NCI-H1105 (cell line): Measurements from ENCODE around the gene PPP6R1.
"Not testable (repeated sequence)": the region's sequence is repeated elsewhere in the genome, so short reads cannot be mapped to it uniquely, and the experiment has no call there.

Experiments used
- DNase-seq: peaks from one replicate; lab custom pipeline; 2025; lab: John Stamatoyannopoulos, UW

PPP6R1 gene

DNA sequence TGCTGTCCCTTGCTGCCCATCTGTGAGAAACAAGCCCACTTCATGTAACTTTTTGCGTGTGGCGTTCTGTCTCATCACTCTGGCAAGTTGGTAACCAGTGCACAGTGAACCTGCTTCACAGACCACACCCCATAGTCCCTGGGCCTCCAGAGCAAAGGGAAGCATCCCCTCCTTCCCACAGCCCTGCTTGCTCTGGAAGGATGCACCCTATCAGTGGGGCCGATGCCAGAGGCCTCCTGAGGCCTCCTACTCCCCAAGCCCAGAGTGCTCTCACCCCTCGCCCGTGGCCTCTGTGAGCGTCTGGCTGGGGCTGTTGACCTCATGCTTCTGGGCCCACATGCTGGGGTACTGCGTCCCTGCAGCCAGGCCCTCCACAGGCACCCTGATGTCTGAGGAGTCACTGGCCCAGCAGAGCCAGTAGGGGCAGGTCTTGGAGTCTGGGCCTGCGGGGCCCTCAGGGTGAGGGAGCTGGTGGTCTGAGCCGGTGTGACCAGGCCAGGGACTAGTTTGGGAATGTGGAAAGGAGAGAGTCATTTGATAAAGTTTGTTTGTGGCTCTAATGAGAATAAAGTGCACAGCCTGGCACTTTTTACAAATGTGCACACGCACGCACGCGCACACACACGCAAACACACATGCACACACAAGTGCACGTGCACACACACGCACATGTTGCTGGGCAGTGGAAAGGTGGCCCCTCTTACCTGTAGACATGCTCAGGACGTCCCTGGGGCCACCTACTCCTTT is 35.4 kb downstream of the PPP6R1 start:
- no peak for DNase-seq

GRCh38 chr19:55220525-55220924 is 38.3 kb downstream of the PPP6R1 start:
- DNase-seq = no peak

- DNase-seq = peak; percentile 94
Observed at GRCh38 chr19:55216461-55217198, 42.2 kb downstream of the PPP6R1 start.

DNA sequence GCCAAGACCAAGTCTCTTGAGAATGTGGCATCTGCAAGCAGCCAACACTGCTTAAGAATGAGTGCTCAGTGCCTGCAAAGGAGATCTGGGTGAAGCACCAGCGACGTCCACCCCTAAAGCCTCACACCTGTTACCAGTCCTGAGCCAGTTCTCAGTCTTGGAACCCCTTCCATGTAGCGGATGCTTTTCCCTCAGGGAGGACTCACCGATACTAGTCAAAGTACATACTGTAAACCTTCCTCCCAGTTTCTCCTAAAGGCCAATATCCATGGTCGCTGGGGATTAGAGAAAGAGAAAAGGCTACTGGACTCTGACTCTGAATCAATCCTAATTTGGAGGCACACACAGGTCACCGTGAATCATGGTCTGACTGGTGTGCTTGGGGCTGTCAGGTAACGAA is 45.3 kb downstream of the PPP6R1 start:
- no peak for DNase-seq

GRCh38 chr19:55212447-55212846 is 46.4 kb downstream of the PPP6R1 start:
- DNase-seq = no peak

- DNase-seq = no peak
Observed at GRCh38 chr19:55209693-55210472, 48.9 kb downstream of the PPP6R1 start.

- DNase-seq = no peak
Observed at GRCh38 chr19:55208880-55209692, 49.7 kb downstream of the PPP6R1 start, which contains the start of gene PTPRH. TSS of gene PTPRH (minus strand) at chr19:55209501. CDS start at chr19:55209433, 68 bp downstream.

DNA sequence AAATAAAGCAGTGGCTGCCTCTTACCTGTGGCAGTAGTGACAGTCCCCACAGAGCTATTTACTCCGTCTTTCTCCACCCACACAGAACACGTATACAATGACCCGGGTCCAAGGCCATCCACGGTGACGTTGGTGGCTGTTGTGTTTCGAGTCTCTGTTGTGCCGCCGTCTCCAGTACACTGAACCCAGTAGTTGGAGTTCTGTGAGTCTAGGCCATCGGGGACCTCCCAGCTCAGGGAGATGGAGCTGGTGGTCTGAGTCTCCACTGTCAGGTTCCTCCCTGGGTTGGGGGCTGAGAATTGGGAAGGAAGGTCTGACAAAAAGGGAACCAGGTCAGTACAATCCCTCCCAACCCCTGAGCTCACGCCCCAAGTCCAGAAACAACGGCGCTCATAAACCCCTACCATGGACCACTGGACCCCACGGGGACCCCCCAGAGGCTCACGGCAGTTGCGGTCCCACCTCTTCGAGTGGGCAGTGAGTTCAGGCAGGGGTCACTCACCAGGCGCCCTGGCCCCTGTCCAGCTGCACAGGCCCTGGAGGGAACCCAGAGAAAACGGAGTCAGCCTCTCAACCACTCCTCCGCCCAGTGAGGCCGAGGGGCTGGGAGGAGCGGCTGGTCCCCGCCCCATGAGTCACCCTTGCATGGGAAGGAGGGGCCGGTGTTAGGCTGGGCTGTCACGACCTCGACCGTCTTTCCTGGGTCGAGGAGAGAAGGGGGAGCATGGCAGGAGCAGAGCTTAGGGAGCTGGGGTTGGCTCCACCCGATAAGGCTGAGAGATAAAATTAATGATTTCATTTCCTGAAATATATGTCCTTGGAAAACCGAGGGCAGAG is 51.9 kb downstream of the PPP6R1 start:
- no peak for DNase-seq

DNA sequence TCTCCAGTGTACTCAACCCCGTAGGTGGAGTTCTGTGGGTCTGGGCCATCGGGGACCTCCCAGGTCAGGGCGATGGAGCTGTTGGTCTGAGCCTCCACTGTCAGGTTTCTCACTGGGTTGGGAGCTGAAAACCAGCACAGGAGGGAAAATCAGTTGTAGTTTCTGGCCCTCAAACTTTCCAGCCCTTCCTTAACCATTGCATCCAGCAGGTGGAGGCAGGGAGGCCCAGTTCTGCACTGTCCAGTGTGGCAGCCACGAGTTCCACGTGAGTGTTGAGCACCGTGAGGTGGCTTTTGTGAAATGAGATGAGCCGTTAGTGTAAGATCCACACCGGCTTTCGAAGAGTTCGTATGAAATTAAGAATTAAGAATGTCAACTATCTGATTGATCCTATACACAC is 56.6 kb downstream of the PPP6R1 start:
- not testable (repeated sequence) for DNase-seq

DNA sequence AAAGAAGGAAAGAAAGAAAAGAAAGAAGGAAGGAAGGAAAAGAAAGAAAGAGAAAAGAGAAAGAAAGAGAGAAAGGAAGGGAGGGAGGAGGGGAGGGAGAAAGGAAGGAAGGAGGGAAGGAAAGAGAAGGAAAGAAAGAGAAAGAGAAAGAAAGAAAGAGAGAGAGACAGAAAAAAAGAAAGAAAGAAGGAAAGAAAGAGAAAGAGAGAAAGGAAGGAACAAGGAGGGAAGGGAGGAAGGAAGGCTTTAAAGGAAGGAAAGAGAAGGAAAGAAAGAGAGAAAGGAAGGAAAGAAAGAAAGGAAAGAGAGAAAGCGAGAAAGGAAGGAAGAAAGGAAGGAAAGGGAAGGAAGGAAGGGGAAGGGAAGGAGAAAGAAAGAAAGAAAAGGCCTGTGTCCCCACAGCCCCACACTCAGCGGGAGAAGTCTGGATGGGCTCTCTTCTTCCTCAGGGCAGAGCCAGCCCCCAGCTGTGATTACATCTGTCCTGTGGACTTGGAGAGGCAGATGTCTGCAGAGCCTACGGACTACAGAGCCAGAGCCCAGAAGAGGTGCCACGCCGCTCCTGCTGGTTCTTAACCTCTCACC is 59.1 kb downstream of the PPP6R1 start:
- no peak for DNase-seq

- no peak for DNase-seq
Observed at GRCh38 chr19:55198651-55199050, 60.2 kb downstream of the PPP6R1 start.

DNA sequence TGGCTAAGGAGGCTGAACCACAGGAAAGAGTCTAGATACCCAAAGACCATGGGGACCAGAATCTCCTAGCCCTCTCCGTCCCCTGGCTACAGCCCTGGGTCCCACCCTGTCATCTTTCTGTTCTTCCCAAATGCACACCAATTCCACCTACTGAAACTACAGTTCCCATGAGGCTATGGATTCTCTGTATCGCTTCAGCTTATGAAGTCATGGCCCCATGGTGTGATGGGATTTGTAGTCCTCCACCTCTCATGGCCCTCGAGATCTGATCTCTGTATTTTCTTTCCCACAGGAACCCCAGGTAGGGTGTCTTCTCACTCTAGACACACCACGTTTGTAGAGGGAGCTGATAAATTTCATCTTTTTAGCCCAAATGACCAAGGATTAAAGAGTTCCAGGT is 61.3 kb downstream of the PPP6R1 start:
- DNase-seq = no peak

DNA sequence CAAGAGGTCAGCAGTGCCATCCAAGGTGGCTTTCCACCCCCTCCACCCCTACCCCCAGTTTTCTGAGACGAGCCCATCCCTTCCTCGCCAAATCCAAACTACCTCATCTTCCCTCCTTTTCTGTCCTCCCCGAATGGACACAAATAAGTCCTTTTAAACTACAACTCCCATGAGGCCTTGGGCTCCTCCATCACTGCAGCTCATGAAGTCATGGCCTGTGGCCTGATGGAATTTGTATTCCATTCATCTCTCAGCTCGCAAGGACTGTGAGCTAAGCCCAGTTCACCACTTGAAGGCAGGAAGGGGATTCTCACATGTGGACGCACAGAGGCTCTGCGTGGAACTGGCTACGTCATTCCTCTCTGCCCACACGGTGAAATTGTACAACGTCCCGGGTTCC is 62.0 kb downstream of the PPP6R1 start:
- no peak for DNase-seq

GRCh38 chr19:55193481-55193880 is 65.3 kb downstream of the PPP6R1 start:
- DNase-seq = no peak

GRCh38 chr19:55189403-55189835 is 69.4 kb downstream of the PPP6R1 start:
- no peak for DNase-seq

DNA sequence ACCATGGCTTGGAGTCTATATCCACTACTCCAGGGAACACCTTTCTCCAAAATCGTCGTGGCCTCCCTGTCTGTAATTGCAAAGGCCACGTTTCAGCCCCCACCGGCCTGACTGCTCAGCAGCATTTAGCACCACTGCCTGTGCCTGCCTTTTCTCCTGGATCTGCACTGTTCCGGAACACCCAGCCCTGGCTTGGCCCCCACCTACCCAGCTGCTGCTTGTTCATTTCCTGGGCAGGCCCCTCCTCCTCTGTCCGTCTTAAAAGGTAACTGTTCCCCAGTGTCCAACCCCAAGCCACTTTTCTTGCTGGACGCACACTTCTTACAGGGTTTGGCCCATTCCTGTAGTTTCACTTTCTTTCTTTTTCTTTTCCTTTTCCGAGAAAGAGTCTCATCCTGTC is 70.2 kb downstream of the PPP6R1 start:
- DNase-seq = no peak

GRCh38 chr19:55186080-55186479 is 72.7 kb downstream of the PPP6R1 start:
- DNase-seq = no peak

- DNase-seq = no peak
Observed at GRCh38 chr19:55181740-55182139, 77.1 kb downstream of the PPP6R1 start.
